Vagina (tissue), 2 donors: ENCODE data around the gene RCAN2.

Experiments
- POLR2A ChIP-seq, 2 donors: fragments of 450-650 bp; IDR thresholded peaks; one replicate each; pipeline ENCODE4 v1.6.1; 2017; ENCODE audit warnings: antibody characterized with exemption in 2 of 2, mild to moderate bottlenecking in 2 of 2, moderate library complexity in 2 of 2
- POLR2AphosphoS5 ChIP-seq, 2 donors: sonication (generic); formaldehyde crosslinking; IDR thresholded peaks; one replicate each; pipeline ENCODE4 v1.9.0; 2017; ENCODE audit warnings: antibody characterized with exemption in 2 of 2, mild to moderate bottlenecking in 2 of 2, low read depth in 1 of 2; ENCODE audit not compliant: insufficient read depth in 1 of 2
- TF ChIP-seq, protein P1 (sequence below), 3 experiments: fragments of 450-650 bp in 2 of 3; fragments of 200-600 bp in 1 of 3; sonication (generic) in 1 of 3; IDR thresholded peaks; one replicate each; pipeline ENCODE4 v1.5.1; 2017 to 2019; ENCODE audit warnings: antibody characterized with exemption in 3 of 3, mild to moderate bottlenecking in 2 of 3, moderate library complexity in 2 of 3

DNA sequence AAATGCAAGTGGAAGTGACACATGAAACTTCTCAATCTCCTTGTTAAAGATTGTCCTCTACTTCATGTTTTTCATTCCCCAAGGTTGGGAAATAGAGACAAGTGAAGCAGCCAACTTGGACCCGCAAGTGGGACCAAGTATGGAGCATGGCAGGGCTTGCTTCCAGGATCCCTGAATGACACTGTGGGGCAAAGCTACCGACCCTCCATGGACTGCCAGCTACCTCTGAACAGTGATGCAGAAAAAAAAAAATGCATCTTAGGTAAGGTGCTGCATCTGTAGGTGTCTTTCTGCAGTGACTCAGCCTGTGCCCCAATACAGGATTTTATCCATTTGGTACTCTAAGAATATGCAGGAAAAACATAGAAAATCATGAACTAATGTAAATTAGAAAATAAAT, 201.4 kb downstream of the RCAN2 start:
- TF ChIP-seq, protein P1, sequence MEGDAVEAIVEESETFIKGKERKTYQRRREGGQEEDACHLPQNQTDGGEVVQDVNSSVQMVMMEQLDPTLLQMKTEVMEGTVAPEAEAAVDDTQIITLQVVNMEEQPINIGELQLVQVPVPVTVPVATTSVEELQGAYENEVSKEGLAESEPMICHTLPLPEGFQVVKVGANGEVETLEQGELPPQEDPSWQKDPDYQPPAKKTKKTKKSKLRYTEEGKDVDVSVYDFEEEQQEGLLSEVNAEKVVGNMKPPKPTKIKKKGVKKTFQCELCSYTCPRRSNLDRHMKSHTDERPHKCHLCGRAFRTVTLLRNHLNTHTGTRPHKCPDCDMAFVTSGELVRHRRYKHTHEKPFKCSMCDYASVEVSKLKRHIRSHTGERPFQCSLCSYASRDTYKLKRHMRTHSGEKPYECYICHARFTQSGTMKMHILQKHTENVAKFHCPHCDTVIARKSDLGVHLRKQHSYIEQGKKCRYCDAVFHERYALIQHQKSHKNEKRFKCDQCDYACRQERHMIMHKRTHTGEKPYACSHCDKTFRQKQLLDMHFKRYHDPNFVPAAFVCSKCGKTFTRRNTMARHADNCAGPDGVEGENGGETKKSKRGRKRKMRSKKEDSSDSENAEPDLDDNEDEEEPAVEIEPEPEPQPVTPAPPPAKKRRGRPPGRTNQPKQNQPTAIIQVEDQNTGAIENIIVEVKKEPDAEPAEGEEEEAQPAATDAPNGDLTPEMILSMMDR (IDR thresholded peaks at IDR 0.05) = no peak
- no peak for TF ChIP-seq POLR2A (IDR thresholded peaks at IDR 0.05)
- no peak for TF ChIP-seq POLR2AphosphoS5 (IDR thresholded peaks at IDR 0.05; ENCODE audit: insufficient read depth in 1 of 2, low read depth in 1 of 2)
